B cell (primary cell): ENCODE measurements around the gene GPN1.

Source experiments
- CTCF ChIP-seq: fragments of 200-600 bp; IDR thresholded peaks from one replicate; pipeline ENCODE4 v1.8.0; 2022; ENCODE audit warnings: antibody characterized with exemption, mild to moderate bottlenecking
- EZH2 ChIP-seq: IDR thresholded peaks from 2 replicates; pipeline ENCODE4 v1.6.1; 2012; ENCODE audit warnings: borderline replicate concordance, low read depth, mild to moderate bottlenecking, moderate library complexity, low read length; ENCODE audit not compliant: insufficient read depth, poor library complexity, severe bottlenecking

- TF ChIP-seq CTCF (no peak), EZH2 (no peak)
These were observed 45.4 kb upstream of the GPN1 start for GRCh38 chr2:27583390-27583915.
